Measurements from ENCODE around the gene TBPL2. TPM values are rescaled to one million over a fixed set of nuclear protein-coding genes. Genes with fewer than 3 reads are reported as not detected.

Gene TBPL2
- total and polyA plus RNA-seq, 2 donors = not detected

DNA sequence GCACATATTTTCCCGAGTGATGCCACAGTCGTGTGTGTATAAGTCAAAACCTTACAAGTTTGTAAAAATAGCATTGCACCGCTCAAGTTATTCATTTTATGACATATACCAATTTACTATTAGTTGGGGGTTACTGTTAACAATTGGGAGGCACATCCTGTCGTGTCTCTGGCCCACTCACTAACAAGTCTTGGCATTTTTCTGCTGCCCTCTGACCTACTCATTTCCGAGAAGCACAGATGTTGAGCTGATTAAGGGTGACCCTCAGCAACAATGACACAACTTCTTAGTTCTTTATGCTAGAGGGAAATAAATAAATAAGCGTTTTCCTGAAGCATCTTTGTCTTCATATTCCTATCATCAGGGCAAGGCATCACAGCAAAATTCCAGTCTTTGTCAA lies 22.0 kb downstream of the TBPL2 start:
- Histone ChIP-seq H3K27ac (ENCODE audit: low read depth in 1 of 2, low read length in 1 of 2) (no peak overlapping the region), H3K9me3 (ENCODE audit: control insufficient read depth in 2 of 2, insufficient read depth in 1 of 2, low read length in 1 of 2) (no peaks in the 10 kb centered on the region), H3K27me3 (ENCODE audit: control insufficient read depth in 2 of 2, insufficient read depth in 1 of 2, low read length in 1 of 2) (peaks cover 0 to 3% of the 10 kb centered on the region in 2 donors), H3K4me1 (ENCODE audit: control insufficient read depth in 2 of 2, insufficient read depth in 2 of 2, low read length in 2 of 2) (no peaks in the 10 kb centered on the region), H3K4me3 (ENCODE audit: low read length in 2 of 2) (no peak overlapping the region), H3K36me3 (ENCODE audit: control insufficient read depth in 2 of 2, insufficient read depth in 2 of 2, low read length in 1 of 2) (no peaks in the 10 kb centered on the region)
- DNase-seq (ENCODE audit: low read depth in 6 of 9, low spot score in 9 of 9) = no peak
- 86% methylated on average over 6 of the region's 6 CpGs for WGBS

DNA sequence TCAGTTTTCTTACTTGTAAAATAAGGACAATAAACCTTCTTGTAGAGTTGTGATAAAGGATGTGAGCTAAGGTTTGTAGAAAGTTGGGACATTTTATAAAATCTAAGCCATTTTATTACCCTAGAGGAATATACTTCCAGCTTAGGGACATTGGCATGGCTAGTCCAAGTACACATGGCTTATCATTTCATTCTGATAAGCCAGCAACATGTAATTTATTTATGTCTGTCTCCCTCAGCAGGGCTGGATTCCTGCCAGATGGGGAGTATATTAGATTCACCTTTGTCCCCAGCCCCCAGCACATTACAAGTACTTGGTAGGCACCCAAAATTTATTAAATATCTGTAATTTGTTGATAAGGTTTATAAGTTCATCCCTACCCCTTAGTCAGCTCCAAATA lies 22.5 kb downstream of the TBPL2 start:
- no peaks in the 10 kb centered on the region for H3K36me3 ChIP-seq (ENCODE audit: control insufficient read depth in 2 of 2, insufficient read depth in 2 of 2, low read length in 1 of 2)
- no peaks in the 10 kb centered on the region for H3K4me1 ChIP-seq (ENCODE audit: control insufficient read depth in 2 of 2, insufficient read depth in 2 of 2, low read length in 2 of 2)
- H3K27ac ChIP-seq (ENCODE audit: low read depth in 1 of 2, low read length in 1 of 2) = no peak overlapping the region
- no peaks in the 10 kb centered on the region for H3K9me3 ChIP-seq (ENCODE audit: control insufficient read depth in 2 of 2, insufficient read depth in 1 of 2, low read length in 1 of 2)
- no peak overlapping the region for H3K4me3 ChIP-seq (ENCODE audit: low read length in 2 of 2)
- DNase-seq (ENCODE audit: low read depth in 6 of 9, low spot score in 9 of 9) = no peak
- peaks cover 0 to 3% of the 10 kb centered on the region in 2 donors for H3K27me3 ChIP-seq (ENCODE audit: control insufficient read depth in 2 of 2, insufficient read depth in 1 of 2, low read length in 1 of 2)

DNA sequence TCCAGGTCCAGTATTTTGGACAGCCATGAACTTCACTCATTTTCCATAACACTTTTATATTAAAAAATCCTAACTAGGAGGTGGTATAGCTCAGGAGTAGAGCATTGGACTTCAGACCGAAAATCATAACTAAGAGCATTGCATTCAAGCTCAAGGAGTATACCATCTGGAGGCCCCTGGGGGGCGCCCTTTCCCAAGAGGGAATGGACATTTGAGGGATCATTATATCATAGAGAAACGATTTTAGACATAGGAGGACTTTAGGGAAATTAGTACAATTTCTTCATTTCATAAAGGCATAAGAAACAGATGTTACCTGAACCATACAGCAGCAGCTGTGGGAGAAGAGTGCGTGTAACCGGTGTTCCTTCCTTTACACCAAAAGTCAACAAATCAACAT lies 23.6 kb downstream of the TBPL2 start:
- Histone ChIP-seq H3K9me3 (ENCODE audit: control insufficient read depth in 2 of 2, insufficient read depth in 1 of 2, low read length in 1 of 2) (no peaks in the 10 kb centered on the region), H3K27ac (ENCODE audit: low read depth in 1 of 2, low read length in 1 of 2) (no peak overlapping the region), H3K4me1 (ENCODE audit: control insufficient read depth in 2 of 2, insufficient read depth in 2 of 2, low read length in 2 of 2) (peaks cover 0 to 5% of the 10 kb centered on the region in 2 donors), H3K36me3 (ENCODE audit: control insufficient read depth in 2 of 2, insufficient read depth in 2 of 2, low read length in 1 of 2) (no peaks in the 10 kb centered on the region), H3K4me3 (ENCODE audit: low read length in 2 of 2) (no peak overlapping the region), H3K27me3 (ENCODE audit: control insufficient read depth in 2 of 2, insufficient read depth in 1 of 2, low read length in 1 of 2) (peaks cover 0 to 3% of the 10 kb centered on the region in 2 donors)
- DNase-seq (ENCODE audit: low read depth in 6 of 9, low spot score in 9 of 9) = no peak
- WGBS = 55% methylated on average over 5 of the region's 5 CpGs

DNA sequence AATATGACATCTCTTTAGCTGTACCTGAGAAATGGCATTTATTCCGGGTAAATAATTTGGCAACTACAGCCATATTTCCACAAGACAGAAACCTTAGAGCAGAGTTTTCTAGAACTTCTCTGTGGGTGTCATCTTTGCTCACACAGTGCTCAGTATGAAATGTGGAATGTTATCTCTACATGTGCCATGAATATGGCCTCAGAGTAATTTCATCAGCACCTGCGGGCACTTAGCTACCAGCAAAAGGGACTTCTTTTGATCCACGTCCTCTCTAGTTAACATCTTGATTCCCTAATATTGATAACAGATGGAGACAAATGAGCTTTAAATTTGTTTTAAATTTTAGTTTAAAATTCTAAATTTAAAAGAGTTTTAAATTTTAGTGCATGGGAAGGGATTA lies 25.9 kb downstream of the TBPL2 start:
- no peaks in the 10 kb centered on the region for H3K9me3 ChIP-seq (ENCODE audit: control insufficient read depth in 2 of 2, insufficient read depth in 1 of 2, low read length in 1 of 2)
- peaks cover 0 to 3% of the 10 kb centered on the region in 2 donors for H3K27me3 ChIP-seq (ENCODE audit: control insufficient read depth in 2 of 2, insufficient read depth in 1 of 2, low read length in 1 of 2)
- WGBS = 94% methylated on average over 3 of the region's 3 CpGs
- no peak overlapping the region for H3K27ac ChIP-seq (ENCODE audit: low read depth in 1 of 2, low read length in 1 of 2)
- peaks cover 0 to 6% of the 10 kb centered on the region in 2 donors for H3K4me1 ChIP-seq (ENCODE audit: control insufficient read depth in 2 of 2, insufficient read depth in 2 of 2, low read length in 2 of 2)
- no peak for DNase-seq (ENCODE audit: low read depth in 6 of 9, low spot score in 9 of 9)
- no peak overlapping the region for H3K4me3 ChIP-seq (ENCODE audit: low read length in 2 of 2)
- no peaks in the 10 kb centered on the region for H3K36me3 ChIP-seq (ENCODE audit: control insufficient read depth in 2 of 2, insufficient read depth in 2 of 2, low read length in 1 of 2)

DNA sequence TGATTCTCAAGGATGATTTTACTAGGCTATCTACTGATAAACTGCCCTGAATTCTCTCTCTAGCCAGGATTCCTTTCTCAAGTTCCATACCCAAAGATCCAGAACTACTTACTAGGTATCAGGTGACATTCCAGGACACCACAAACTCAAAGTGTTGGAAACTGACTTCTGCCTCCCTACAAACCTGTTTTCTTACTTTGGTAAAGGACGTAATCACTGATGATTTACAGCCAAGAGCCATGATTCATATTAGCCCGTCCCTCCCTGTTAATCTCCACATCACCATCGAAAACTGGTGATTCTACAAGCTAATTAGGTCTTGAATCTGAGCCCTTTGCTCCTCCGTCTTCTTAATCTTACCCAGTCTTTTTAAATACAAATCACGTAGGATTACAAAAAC lies 27.7 kb downstream of the TBPL2 start:
- Histone ChIP-seq H3K27ac (ENCODE audit: low read depth in 1 of 2, low read length in 1 of 2) (no peak overlapping the region), H3K4me3 (ENCODE audit: low read length in 2 of 2) (no peak overlapping the region), H3K9me3 (ENCODE audit: control insufficient read depth in 2 of 2, insufficient read depth in 1 of 2, low read length in 1 of 2) (no peaks in the 10 kb centered on the region), H3K27me3 (ENCODE audit: control insufficient read depth in 2 of 2, insufficient read depth in 1 of 2, low read length in 1 of 2) (peaks cover 0 to 3% of the 10 kb centered on the region in 2 donors), H3K4me1 (ENCODE audit: control insufficient read depth in 2 of 2, insufficient read depth in 2 of 2, low read length in 2 of 2) (peaks cover 0 to 6% of the 10 kb centered on the region in 2 donors), H3K36me3 (ENCODE audit: control insufficient read depth in 2 of 2, insufficient read depth in 2 of 2, low read length in 1 of 2) (no peaks in the 10 kb centered on the region)
- no peak for DNase-seq (ENCODE audit: low read depth in 6 of 9, low spot score in 9 of 9)
- 93% methylated on average over 5 of the region's 5 CpGs for WGBS

DNA sequence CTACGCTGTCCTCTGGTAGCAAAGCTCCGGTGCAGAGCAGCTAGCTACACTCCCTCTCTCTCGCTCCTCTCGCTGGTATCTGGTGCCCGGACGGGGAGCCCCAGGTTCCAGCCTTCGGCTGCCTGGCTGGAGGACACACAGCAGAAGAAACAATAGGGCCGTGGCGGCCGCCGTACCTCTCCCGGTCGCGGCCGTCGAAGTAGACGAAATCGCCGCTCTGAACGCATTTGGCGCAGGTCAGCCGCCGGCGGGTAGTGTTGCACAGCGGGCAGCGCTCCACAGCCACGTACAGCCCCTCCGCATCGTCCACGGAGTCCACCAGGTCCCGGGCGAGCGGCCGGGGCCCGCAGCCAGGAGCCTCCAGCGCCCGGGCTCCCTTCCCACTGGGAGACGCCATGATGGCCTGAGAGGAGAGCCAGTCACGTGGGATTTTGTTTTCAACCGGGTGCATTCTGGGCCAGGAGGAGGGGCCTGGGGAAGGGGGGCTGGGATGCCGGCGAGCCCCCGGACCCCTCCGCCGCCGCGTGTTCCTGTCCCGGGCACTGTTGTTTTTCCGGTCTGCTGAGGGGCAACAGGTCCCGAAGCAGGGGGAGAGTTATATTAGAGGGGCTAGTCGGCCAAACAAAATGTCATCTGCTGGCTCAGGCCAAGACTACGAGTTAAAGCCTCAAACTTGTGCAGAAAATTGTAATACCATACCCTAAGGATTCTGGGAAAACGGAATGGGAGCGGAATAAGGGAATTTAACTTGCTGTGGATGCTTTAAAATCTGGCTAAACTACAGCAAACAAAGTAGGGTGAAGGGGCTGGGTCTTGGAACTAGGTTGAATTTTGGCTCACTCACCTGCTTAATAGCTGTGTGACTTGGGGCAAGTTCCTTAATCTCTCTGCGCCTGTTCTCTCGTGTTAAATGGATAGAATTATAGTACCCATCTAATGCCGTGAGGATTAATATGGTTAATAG lies 28.7 kb downstream of the TBPL2 start, which contains the start of gene ATG14:
ATG14 (minus strand) TSS at position 405 of the 964 bp plus-strand sequence; CDS start at position 397, 8 bp downstream.
- DNase-seq (ENCODE audit: low read depth in 6 of 9, low spot score in 9 of 9) = peak; percentile 44 to 87 (median 68)
- no peaks in the 10 kb centered on the region for H3K9me3 ChIP-seq (ENCODE audit: control insufficient read depth in 2 of 2, insufficient read depth in 1 of 2, low read length in 1 of 2)
- H3K27me3 ChIP-seq (ENCODE audit: control insufficient read depth in 2 of 2, insufficient read depth in 1 of 2, low read length in 1 of 2) = no peaks in the 10 kb centered on the region
- H3K4me1 ChIP-seq (ENCODE audit: control insufficient read depth in 2 of 2, insufficient read depth in 2 of 2, low read length in 2 of 2) = peaks cover 0 to 6% of the 10 kb centered on the region in 2 donors
- no peaks in the 10 kb centered on the region for H3K36me3 ChIP-seq (ENCODE audit: control insufficient read depth in 2 of 2, insufficient read depth in 2 of 2, low read length in 1 of 2)
- peak within 1 kb of the TSS; percentile 60 to 95 for H3K4me3 ChIP-seq (ENCODE audit: low read length in 2 of 2)
- peak within 1 kb of the TSS; percentile 57 to 77 for H3K27ac ChIP-seq (ENCODE audit: low read depth in 1 of 2, low read length in 1 of 2)
- WGBS = 3% methylated on average over 57 of the region's 57 CpGs

DNA sequence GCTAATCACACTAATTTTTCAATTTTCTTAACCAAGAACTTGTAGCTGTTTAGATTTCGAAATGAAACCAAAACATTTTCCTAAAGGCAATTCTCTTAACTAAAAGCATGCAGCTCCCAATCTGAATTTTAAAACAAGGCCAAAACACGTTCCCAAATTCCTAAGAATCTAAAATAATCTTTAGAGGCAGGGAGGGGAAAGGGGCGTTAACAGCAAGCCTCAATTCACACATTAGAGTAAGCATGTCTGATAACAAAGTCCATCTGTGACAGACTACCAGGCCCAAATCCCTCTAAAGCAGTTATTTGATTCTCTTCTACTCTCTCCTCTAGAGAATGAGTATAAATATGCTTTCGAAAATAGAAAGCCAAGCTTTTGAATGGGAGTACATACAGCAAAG lies 29.5 kb downstream of the TBPL2 start:
- Histone ChIP-seq H3K4me1 (ENCODE audit: control insufficient read depth in 2 of 2, insufficient read depth in 2 of 2, low read length in 2 of 2) (peaks cover 0 to 6% of the 10 kb centered on the region in 2 donors), H3K4me3 (ENCODE audit: low read length in 2 of 2) (peak overlapping the region; percentile 60 to 95), H3K36me3 (ENCODE audit: control insufficient read depth in 2 of 2, insufficient read depth in 2 of 2, low read length in 1 of 2) (no peaks in the 10 kb centered on the region), H3K27me3 (ENCODE audit: control insufficient read depth in 2 of 2, insufficient read depth in 1 of 2, low read length in 1 of 2) (no peaks in the 10 kb centered on the region), H3K27ac (ENCODE audit: low read depth in 1 of 2, low read length in 1 of 2) (no peak overlapping the region), H3K9me3 (ENCODE audit: control insufficient read depth in 2 of 2, insufficient read depth in 1 of 2, low read length in 1 of 2) (no peaks in the 10 kb centered on the region)
- DNase-seq (ENCODE audit: low read depth in 6 of 9, low spot score in 9 of 9) = no peak
- WGBS = 23% methylated on average over 4 of the region's 4 CpGs

DNA sequence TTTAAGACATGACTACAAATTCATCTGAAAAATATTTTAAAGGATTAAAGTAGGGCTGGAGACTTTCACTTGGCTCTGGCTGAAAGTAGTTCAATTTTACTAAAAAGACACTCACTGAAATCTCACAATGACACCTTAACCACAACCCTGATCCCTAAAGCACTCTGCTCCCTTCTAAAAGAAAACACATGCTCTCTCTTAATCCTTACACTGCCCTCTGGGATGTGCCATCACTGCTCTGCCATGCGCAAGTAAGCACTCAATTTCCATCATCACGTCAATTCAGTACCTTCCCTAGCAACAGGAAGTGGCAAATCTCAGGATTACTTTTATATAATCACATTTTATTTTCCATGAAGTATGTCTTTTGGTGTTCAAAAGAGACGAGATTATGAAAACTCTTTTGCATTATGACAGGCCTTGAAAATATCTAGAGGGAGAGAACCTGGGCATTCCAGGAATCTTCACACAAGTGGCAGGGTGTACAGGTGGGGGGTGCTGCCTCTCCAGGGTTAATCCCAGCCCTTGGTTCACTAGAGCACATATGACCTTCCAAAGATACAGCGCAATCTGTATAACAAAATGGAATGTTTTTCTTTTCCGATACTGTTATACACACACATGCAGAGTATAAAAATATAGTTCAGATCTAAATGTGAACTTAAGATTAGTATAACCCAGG lies 36.1 kb downstream of the TBPL2 start:
- H3K36me3 ChIP-seq (ENCODE audit: control insufficient read depth in 2 of 2, insufficient read depth in 2 of 2, low read length in 1 of 2) = no peaks in the 10 kb centered on the region
- H3K4me3 ChIP-seq (ENCODE audit: low read length in 2 of 2) = no peak overlapping the region
- no peaks in the 10 kb centered on the region for H3K27me3 ChIP-seq (ENCODE audit: control insufficient read depth in 2 of 2, insufficient read depth in 1 of 2, low read length in 1 of 2)
- H3K9me3 ChIP-seq (ENCODE audit: control insufficient read depth in 2 of 2, insufficient read depth in 1 of 2, low read length in 1 of 2) = no peaks in the 10 kb centered on the region
- DNase-seq (ENCODE audit: low read depth in 6 of 9, low spot score in 9 of 9) = no peak
- H3K4me1 ChIP-seq (ENCODE audit: control insufficient read depth in 2 of 2, insufficient read depth in 2 of 2, low read length in 2 of 2) = no peaks in the 10 kb centered on the region
- 96% methylated on average over 5 of the region's 5 CpGs for WGBS
- no peak overlapping the region for H3K27ac ChIP-seq (ENCODE audit: low read depth in 1 of 2, low read length in 1 of 2)

DNA sequence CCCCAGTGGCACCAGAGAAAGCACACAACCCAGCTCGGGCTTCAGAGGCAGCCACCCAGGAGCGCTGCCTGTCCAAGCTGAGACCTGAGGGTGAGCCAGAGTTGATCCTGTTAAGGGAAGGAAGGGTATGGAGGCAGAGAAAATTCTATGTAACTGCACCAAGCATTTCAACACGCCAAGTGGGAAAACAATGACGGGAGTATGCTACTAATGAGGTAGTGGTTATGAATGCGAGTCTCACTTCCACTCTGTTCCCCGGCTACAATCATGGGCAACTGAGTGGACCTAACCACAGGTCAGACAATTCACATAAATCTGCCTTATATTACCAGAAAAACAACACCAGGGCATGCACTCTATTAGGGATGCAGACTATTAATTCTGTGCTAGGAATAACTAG lies 38.7 kb downstream of the TBPL2 start:
- 91% methylated on average over 6 of the region's 6 CpGs for WGBS
- Histone ChIP-seq H3K4me1 (ENCODE audit: control insufficient read depth in 2 of 2, insufficient read depth in 2 of 2, low read length in 2 of 2) (no peaks in the 10 kb centered on the region), H3K4me3 (ENCODE audit: low read length in 2 of 2) (no peak overlapping the region)

More for the DNA sequence above, 38.7 kb downstream of the TBPL2 start:
- Histone ChIP-seq H3K27ac (ENCODE audit: low read depth in 1 of 2, low read length in 1 of 2) (no peak overlapping the region), H3K27me3 (ENCODE audit: control insufficient read depth in 2 of 2, insufficient read depth in 1 of 2, low read length in 1 of 2) (no peaks in the 10 kb centered on the region), H3K9me3 (ENCODE audit: control insufficient read depth in 2 of 2, insufficient read depth in 1 of 2, low read length in 1 of 2) (no peaks in the 10 kb centered on the region), H3K36me3 (ENCODE audit: control insufficient read depth in 2 of 2, insufficient read depth in 2 of 2, low read length in 1 of 2) (no peaks in the 10 kb centered on the region)
- no peak for DNase-seq (ENCODE audit: low read depth in 6 of 9, low spot score in 9 of 9)
